ENCODE data around the gene KDM7A.

KDM7A gene

GRCh38 chr7:140036224-140036962 is 140.4 kb downstream of the KDM7A start:
- CTCF ChIA-PET = no interaction called here
- no peaks in the 10 kb centered on the region for H3K9me3 ChIP-seq (ENCODE audit: control insufficient read depth, insufficient read depth, low read depth, low read length)
- no peak overlapping the region for H3K27ac ChIP-seq (ENCODE audit: extremely low read depth, low read depth, low read length)
- H3K4me1 ChIP-seq (ENCODE audit: control insufficient read depth, insufficient read depth, low read length) = no peaks in the 10 kb centered on the region
- no peak overlapping the region for H3K4me3 ChIP-seq (ENCODE audit: low read depth, low read length)
- TF ChIP-seq ZNF639 (tag by site-specific recombination; IDR thresholded peaks at IDR 0.05) (no peak), ZNF791 (tag by site-specific recombination; IDR thresholded peaks at IDR 0.05) (no peak), HOXD13 (CRISPR knock-in tag; IDR thresholded peaks at IDR 0.05; ENCODE audit: borderline replicate concordance) (no peak), MEIS1 (CRISPR knock-in tag; IDR thresholded peaks at IDR 0.05; ENCODE audit: borderline replicate concordance) (no peak), ZNF747 (tag by site-specific recombination; IDR thresholded peaks at IDR 0.05) (no peak), ATF2 (tag by site-specific recombination; IDR thresholded peaks at IDR 0.05; ENCODE audit: low read depth) (no peak), ZNF530 (tag by site-specific recombination; IDR thresholded peaks at IDR 0.05; ENCODE audit: low read depth) (no peak), ZXDB (tag by site-specific recombination; IDR thresholded peaks at IDR 0.05) (no peak)
- POLR2A ChIA-PET = no interaction called here
- H3K36me3 ChIP-seq (ENCODE audit: control insufficient read depth in 2 of 2, insufficient read depth in 1 of 2, low read length in 2 of 2) = no peaks in the 10 kb centered on the region

GRCh38 chr7:140035400-140036223 is 141.2 kb downstream of the KDM7A start:
- POLR2A ChIA-PET = interaction anchor here (0.5 to 0.9 kb wide), 2 partner anchors 29 to 62 kb away, joined by 3 to 4 read pairs; no protein-coding TSS in a partner anchor
- no peak overlapping the region for H3K27ac ChIP-seq (ENCODE audit: extremely low read depth, low read depth, low read length)
- no peaks in the 10 kb centered on the region for H3K36me3 ChIP-seq (ENCODE audit: control insufficient read depth in 2 of 2, insufficient read depth in 1 of 2, low read length in 2 of 2)
- H3K4me3 ChIP-seq (ENCODE audit: low read depth, low read length) = no peak overlapping the region
- CTCF ChIA-PET = interaction anchor here (0.7 kb wide), 2 partner anchors 57 to 76 kb away, joined by 3 read pairs; no protein-coding TSS in a partner anchor
- no peaks in the 10 kb centered on the region for H3K9me3 ChIP-seq (ENCODE audit: control insufficient read depth, insufficient read depth, low read depth, low read length)
- TF ChIP-seq ZNF513 (tag by site-specific recombination; IDR thresholded peaks at IDR 0.05) (peak; percentile 85), GLIS2 (tag by site-specific recombination; IDR thresholded peaks at IDR 0.05) (no peak), EGR2 (tag by site-specific recombination; IDR thresholded peaks at IDR 0.05; ENCODE audit: low read depth) (peak; percentile 84), ZFP3 (tag by site-specific recombination; IDR thresholded peaks at IDR 0.05; ENCODE audit: low read depth) (no peak), ZFHX2 (tag by site-specific recombination; conservative IDR thresholded peaks at IDR 0.05) (peak; percentile 70)
- no peaks in the 10 kb centered on the region for H3K4me1 ChIP-seq (ENCODE audit: control insufficient read depth, insufficient read depth, low read length)

Data from HEK293 (cell line).